ENCODE data around the gene ZNF527. TPM values are rescaled to one million over a fixed set of nuclear protein-coding genes. Genes with fewer than 3 reads are reported as not detected.
A peak's percentile ranks its signal among the peaks of the same experiment; 100 is the strongest.
"Not testable (repeated sequence)": the region's sequence is repeated elsewhere in the genome, so short reads cannot be mapped to it uniquely, and the experiment has no call there.

The ZNF527 gene
- total RNA-seq, 1 donor from 2014 or later, result 6.3 TPM

- Histone ChIP-seq H3K9me3 (peaks cover 13% of the 10 kb centered on the region), H3K4me3 (no peak overlapping the region), H3K27ac (no peak overlapping the region), H3K4me1 (no peaks in the 10 kb centered on the region), H3K36me3 (peaks cover 45% of the 10 kb centered on the region), H3K27me3 (no peaks in the 10 kb centered on the region)
- intact Hi-C loops (cut with DNase I), result no loop called here
- ATAC-seq (peak; percentile 29), DNase-seq (no peak)
- TF ChIP-seq CTCF (IDR thresholded peaks at IDR 0.05), result no peak
Measured at GRCh38 chr19:37362733-37363132, 8.2 kb upstream of the ZNF527 start.

- peak overlapping the region; percentile 79 for H3K4me3 ChIP-seq
- H3K4me1 ChIP-seq; DNase-seq; intact Hi-C loops (cut with DNase I); H3K36me3 ChIP-seq; H3K9me3 ChIP-seq; ATAC-seq; H3K27me3 ChIP-seq: not testable (repeated sequence)
- H3K27ac ChIP-seq, result peak overlapping the region; percentile 85
Measured at GRCh38 chr19:37370386-37370879, 466 bp upstream of the ZNF527 start.

DNA sequence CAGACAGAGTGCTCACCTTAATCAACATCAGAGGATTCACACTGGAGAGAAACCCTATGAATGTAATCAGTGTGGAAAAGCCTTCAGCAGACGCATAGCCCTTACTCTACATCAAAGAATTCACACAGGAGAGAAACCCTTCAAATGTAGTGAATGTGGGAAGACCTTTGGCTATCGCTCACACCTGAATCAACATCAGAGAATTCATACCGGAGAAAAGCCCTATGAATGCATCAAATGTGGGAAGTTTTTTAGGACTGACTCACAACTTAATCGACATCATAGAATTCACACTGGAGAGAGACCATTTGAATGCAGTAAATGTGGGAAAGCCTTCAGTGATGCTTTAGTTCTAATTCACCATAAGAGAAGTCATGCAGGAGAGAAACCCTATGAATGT lies 18.3 kb downstream of the ZNF527 start:
- no peaks in the 10 kb centered on the region for H3K4me1 ChIP-seq
- ATAC-seq (no peak), DNase-seq (no peak)
- no peak overlapping the region for H3K27ac ChIP-seq
- intact Hi-C loops (cut with DNase I), result no loop called here
- H3K27me3 ChIP-seq, result no peaks in the 10 kb centered on the region
- H3K9me3 ChIP-seq, result peaks cover 81% of the 10 kb centered on the region
- no peak for TF ChIP-seq CTCF (IDR thresholded peaks at IDR 0.05)
- H3K36me3 ChIP-seq, result peaks cover 46% of the 10 kb centered on the region
- no peak overlapping the region for H3K4me3 ChIP-seq

GRCh38 chr19:37391399-37391798 lies 20.5 kb downstream of the ZNF527 start:
- H3K27me3 ChIP-seq; ATAC-seq; H3K27ac ChIP-seq; intact Hi-C loops (cut with DNase I); H3K4me1 ChIP-seq; H3K4me3 ChIP-seq; DNase-seq: not testable (repeated sequence)
- Histone ChIP-seq H3K9me3 (peaks cover 79% of the 10 kb centered on the region), H3K36me3 (peaks cover 26% of the 10 kb centered on the region)

GRCh38 chr19:37401078-37401477 lies 30.2 kb downstream of the ZNF527 start:
- Histone ChIP-seq H3K27me3 (no peaks in the 10 kb centered on the region), H3K36me3 (no peaks in the 10 kb centered on the region), H3K27ac (no peak overlapping the region), H3K4me1 (no peaks in the 10 kb centered on the region), H3K4me3 (no peak overlapping the region), H3K9me3 (peaks cover 72% of the 10 kb centered on the region)
- no peak for DNase-seq
- ATAC-seq, result no peak
- TF ChIP-seq CTCF (IDR thresholded peaks at IDR 0.05), result no peak
- intact Hi-C loops (cut with DNase I), result no loop called here

- TF ChIP-seq CTCF (IDR thresholded peaks at IDR 0.05), result no peak
- H3K36me3 ChIP-seq, result no peaks in the 10 kb centered on the region
- H3K27me3 ChIP-seq, result no peaks in the 10 kb centered on the region
- no peak overlapping the region for H3K4me3 ChIP-seq
- H3K27ac ChIP-seq, result no peak overlapping the region
- DNase-seq, result no peak
- H3K4me1 ChIP-seq, result no peaks in the 10 kb centered on the region
- intact Hi-C loops (cut with DNase I), result no loop called here
- peaks cover 65% of the 10 kb centered on the region for H3K9me3 ChIP-seq
- no peak for ATAC-seq
Measured at GRCh38 chr19:37403403-37403802, 32.5 kb downstream of the ZNF527 start.

DNA sequence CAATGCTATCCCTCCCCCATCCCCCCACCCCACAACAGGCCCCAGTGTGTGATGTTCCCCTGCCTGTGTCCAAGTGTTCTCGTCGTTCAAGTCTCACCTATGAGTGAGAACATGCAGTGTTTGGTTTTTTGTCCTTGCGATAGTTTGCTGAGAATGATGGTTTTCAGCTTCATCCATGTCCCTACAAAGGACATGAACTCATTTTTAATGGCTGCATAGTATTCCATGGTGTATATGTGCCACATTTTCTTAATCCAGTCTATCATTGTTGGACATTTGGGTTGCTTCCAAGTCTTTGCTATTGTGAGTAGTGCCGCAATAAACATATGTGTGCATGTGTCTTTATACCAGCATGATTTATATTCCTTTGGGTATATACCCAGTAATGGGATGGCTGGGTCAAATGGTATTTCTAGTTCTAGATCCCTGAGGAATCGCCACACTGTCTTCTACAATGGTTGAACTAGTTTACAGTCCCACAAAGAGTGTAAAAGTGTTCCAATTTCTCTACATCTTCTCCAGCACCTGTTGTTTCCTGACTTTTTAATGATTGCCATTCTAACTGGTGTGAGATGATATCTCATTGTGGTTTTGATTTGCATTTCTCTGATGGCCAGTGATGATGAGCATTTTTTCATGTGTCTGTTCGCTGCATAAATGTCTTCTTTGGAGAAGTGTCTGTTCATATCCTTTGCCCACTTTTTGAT lies 35.4 kb downstream of the ZNF527 start:
- ATAC-seq; H3K36me3 ChIP-seq; DNase-seq; intact Hi-C loops (cut with DNase I); H3K4me1 ChIP-seq; H3K4me3 ChIP-seq; H3K27me3 ChIP-seq; H3K27ac ChIP-seq: not testable (repeated sequence)
- peaks cover 69% of the 10 kb centered on the region for H3K9me3 ChIP-seq

Measured in upper lobe of right lung (tissue), 1 donor.